A549 (cell line): Measurements from ENCODE around the gene PIK3R4.

Experiments
- BHLHE40 ChIP-seq: IDR thresholded peaks from 2 replicates; pipeline ENCODE4 v1.6.1; 2012; ENCODE audit warnings: low read depth, low read length, inconsistent platforms
- CHD2 ChIP-seq: fragments of 150-350 bp; IDR thresholded peaks from 2 replicates; pipeline ENCODE4 v1.6.1; 2014; ENCODE audit warnings: low read length; ENCODE audit not compliant: partially characterized antibody
- CTCF ChIP-seq: fragments of >200 bp; sonication (Bioruptor Twin); formaldehyde crosslinking; IDR thresholded peaks from 3 replicates; pipeline ENCODE4 v1.5.1; 2016
- HDAC2 ChIP-seq: fragments of 200-600 bp; sonication (generic); IDR thresholded peaks from 2 replicates; pipeline ENCODE4 v1.6.1; 2016
- MAFK ChIP-seq: fragments of 450-650 bp; IDR thresholded peaks from 2 replicates; pipeline ENCODE4 v1.6.1; 2014; ENCODE audit not compliant: partially characterized antibody
- NR3C1 ChIP-seq: fragments of >200 bp; sonication (Bioruptor Twin); formaldehyde crosslinking; IDR thresholded peaks from 3 replicates; pipeline ENCODE4 v1.6.1; 2017
- PHF8 ChIP-seq: fragments of 200-600 bp; sonication (generic); IDR thresholded peaks from 2 replicates; pipeline ENCODE4 v1.6.1; 2016; ENCODE audit warnings: low read depth, mild to moderate bottlenecking, antibody characterized with exemption, moderate library complexity, borderline replicate concordance
- POLR2A ChIP-seq: IDR thresholded peaks from 2 replicates; pipeline ENCODE4 v1.6.1; 2012; ENCODE audit warnings: mild to moderate bottlenecking, low read length
- RAD21 ChIP-seq, 2 experiments: fragments of >200 bp in 1 of 2; sonication (Bioruptor Twin) in 1 of 2; formaldehyde crosslinking in 1 of 2; IDR thresholded peaks in 1 of 2; conservative IDR thresholded peaks in 1 of 2; 2 replicates in 1 of 2; 3 replicates in 1 of 2; pipeline ENCODE4 v1.6.1; 2012 to 2018; ENCODE audit warnings: inconsistent platforms in 1 of 2
- RFX5 ChIP-seq: fragments of 450-650 bp; IDR thresholded peaks from 2 replicates; pipeline ENCODE4 v1.7.1; 2014; ENCODE audit warnings: antibody characterized with exemption, mild to moderate bottlenecking, moderate library complexity
- ZC3H11A ChIP-seq: fragments of 450-650 bp; IDR thresholded peaks from 2 replicates; pipeline ENCODE4 v1.6.1; 2014; ENCODE audit warnings: antibody characterized with exemption, mild to moderate bottlenecking
- TF ChIP-seq, protein P1 (sequence below): fragments of 450-650 bp; IDR thresholded peaks from 2 replicates; pipeline ENCODE4 v1.6.1; 2014; ENCODE audit warnings: antibody characterized with exemption

DNA sequence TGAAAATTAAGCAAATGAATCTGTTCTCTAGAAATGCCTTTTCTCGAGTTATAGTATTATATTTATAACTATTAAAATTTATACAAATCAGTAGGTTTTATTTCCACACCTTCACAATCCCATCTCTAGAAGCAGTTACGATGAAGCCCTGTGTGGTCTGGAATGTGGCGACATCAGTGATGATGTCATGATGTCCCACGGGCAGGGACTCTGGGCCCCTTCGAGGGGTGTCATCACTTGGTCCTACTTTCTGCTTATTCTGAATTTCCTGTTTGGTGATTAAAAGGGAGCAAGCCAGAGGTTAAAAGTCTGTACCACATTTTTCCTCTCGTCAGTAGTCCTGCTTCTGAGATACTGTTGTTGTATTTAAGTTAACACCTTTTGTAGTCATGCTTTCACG lies 67.4 kb downstream of the PIK3R4 start:
- TF ChIP-seq CTCF = no peak
- no peak for TF ChIP-seq PHF8
- no peak for TF ChIP-seq RFX5
- no peak for TF ChIP-seq ZC3H11A
- TF ChIP-seq RAD21 (conservative IDR thresholded peaks at IDR 0.05 in 1 of 2, IDR thresholded peaks at IDR 0.05 in 1 of 2) = no peak
- TF ChIP-seq NR3C1 = no peak
- TF ChIP-seq CHD2 = no peak
- TF ChIP-seq POLR2A = no peak
- no peak for TF ChIP-seq BHLHE40
- no peak for TF ChIP-seq MAFK
- TF ChIP-seq, protein P1, sequence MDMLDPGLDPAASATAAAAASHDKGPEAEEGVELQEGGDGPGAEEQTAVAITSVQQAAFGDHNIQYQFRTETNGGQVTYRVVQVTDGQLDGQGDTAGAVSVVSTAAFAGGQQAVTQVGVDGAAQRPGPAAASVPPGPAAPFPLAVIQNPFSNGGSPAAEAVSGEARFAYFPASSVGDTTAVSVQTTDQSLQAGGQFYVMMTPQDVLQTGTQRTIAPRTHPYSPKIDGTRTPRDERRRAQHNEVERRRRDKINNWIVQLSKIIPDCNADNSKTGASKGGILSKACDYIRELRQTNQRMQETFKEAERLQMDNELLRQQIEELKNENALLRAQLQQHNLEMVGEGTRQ = no peak
- no peak for TF ChIP-seq HDAC2
